Activated CD4-positive, alpha-beta memory T cell treated with anti-CD3 and anti-CD28 coated beads, Interleukin-2, amount 10 ng/mL, durations not matched to agents 7 days and 5 days (primary cell): Measurements from ENCODE around the gene NPC1L1. TPM values are rescaled to one million over a fixed set of nuclear protein-coding genes. Genes with fewer than 3 reads are reported as not detected.
A peak's percentile ranks its signal among the peaks of the same experiment; 100 is the strongest.

Experiments used
- CTCF ChIA-PET: fragments of 350-600 bp; sonication (Branson Sonifier 250); formaldehyde crosslinking; loops from one replicate; lab custom pipeline; 2021; ENCODE audit warnings: antibody characterized with exemption, inconsistent platforms; lab: Charles Lee
- POLR2A ChIA-PET: fragments of 350-600 bp; sonication (Branson Sonifier 250); formaldehyde crosslinking; loops from one replicate; lab custom pipeline; 2021; ENCODE audit warnings: antibody characterized with exemption; lab: Charles Lee
- DNase-seq: peaks from one replicate; pipeline ENCODE4 v3.0.0-alpha.2; 2020
- H3K27ac Mint-ChIP-seq: one replicate; pipeline ENCODE4 v1.8.0; 2021; ENCODE audit warnings: mild to moderate bottlenecking, mixed read lengths
- H3K27me3 Mint-ChIP-seq: one replicate; pipeline ENCODE4 v1.8.0; 2021; ENCODE audit warnings: mixed read lengths
- H3K36me3 Mint-ChIP-seq: one replicate; pipeline ENCODE4 v1.8.0; 2021; ENCODE audit warnings: low read depth, mixed read lengths
- H3K4me1 Mint-ChIP-seq: one replicate; pipeline ENCODE4 v1.8.0; 2021; ENCODE audit warnings: mixed read lengths
- H3K4me3 Mint-ChIP-seq: one replicate; pipeline ENCODE4 v1.8.0; 2021; ENCODE audit warnings: mild to moderate bottlenecking, mixed read lengths
- H3K9me3 Mint-ChIP-seq: one replicate; pipeline ENCODE4 v1.8.0; 2021; ENCODE audit warnings: mixed read lengths
- total RNA-seq, 2 experiments: library from RNA; stranded (reverse); gene quantifications; one replicate each; pipeline ENCODE4 v1.2.3, GENCODE V29; 2021

The NPC1L1 gene
- total RNA-seq, 2 experiments from 2014 or later = not detected

- H3K4me3 Mint-ChIP-seq = peak overlapping the region; percentile 81
- H3K9me3 Mint-ChIP-seq = peaks cover 3% of the 10 kb centered on the region
- peak overlapping the region; percentile 85 for H3K27ac Mint-ChIP-seq
- no peaks in the 10 kb centered on the region for H3K27me3 Mint-ChIP-seq
- POLR2A ChIA-PET = interaction anchor here (0.8 to 3.8 kb wide), 15 partner anchors 9 to 1280 kb away, joined by 3 to 38 read pairs (median 6); partner anchors contain the start of genes DBNL, DDX56, H2AZ2 and TBRG4
- H3K36me3 Mint-ChIP-seq = peaks cover 38% of the 10 kb centered on the region
- H3K4me1 Mint-ChIP-seq = peaks cover 53% of the 10 kb centered on the region
- CTCF ChIA-PET = interaction anchor here (0.8 to 2.9 kb wide), 5 partner anchors 9 to 359 kb away, joined by 3 to 15 read pairs (median 4); partner anchors contain the start of gene H2AZ2
- no peak for DNase-seq
Measured at GRCh38 chr7:44488955-44489354, 52.2 kb downstream of the NPC1L1 start.

DNA sequence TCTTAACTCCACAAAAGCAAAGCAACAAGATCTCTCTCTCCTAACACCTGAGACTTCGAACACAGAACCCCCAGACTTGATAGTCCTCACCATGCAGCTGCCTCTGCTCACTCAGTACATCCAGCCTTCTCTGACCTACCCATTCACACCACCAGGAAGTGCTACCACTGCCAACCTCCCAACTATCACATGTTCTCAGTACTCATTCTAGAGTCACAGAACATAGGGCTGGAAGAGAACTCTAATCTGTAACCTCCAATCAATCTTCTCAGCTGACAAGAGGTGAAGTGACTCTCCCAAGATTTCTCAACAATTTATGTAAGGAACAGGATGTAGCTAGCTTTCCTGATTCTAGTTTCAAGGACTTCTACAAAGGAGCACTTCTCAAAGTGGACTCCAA, 54.4 kb downstream of the NPC1L1 start:
- H3K4me3 Mint-ChIP-seq = no peak overlapping the region
- POLR2A ChIA-PET = no interaction called here
- CTCF ChIA-PET = interaction anchor here (2.0 kb wide), 1 partner anchor 48 kb away, joined by 5 read pairs; no protein-coding TSS in a partner anchor
- peaks cover 60% of the 10 kb centered on the region for H3K36me3 Mint-ChIP-seq
- no peaks in the 10 kb centered on the region for H3K27me3 Mint-ChIP-seq
- H3K27ac Mint-ChIP-seq = peak overlapping the region; percentile 5
- H3K4me1 Mint-ChIP-seq = peaks cover 62% of the 10 kb centered on the region
- no peak for DNase-seq
- H3K9me3 Mint-ChIP-seq = peaks cover 9% of the 10 kb centered on the region

DNA sequence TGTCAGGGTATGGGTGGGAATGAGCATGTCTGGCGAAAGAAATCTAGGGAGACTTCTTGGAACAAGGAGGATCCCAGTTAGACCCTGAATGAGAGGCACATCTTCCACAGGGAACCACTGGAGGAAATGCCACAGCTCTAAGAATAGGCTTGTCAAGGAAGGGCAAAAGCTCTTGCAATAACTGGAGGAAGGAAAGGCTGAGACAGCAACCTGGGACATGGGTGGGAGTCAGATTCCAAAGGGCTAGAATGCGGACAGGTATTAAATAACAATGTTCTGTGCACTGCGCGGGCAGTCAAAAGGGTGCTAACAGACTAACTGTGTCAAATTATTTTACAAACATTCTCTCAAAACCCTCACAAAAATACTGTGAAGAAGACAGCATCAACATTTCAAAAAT, 55.1 kb downstream of the NPC1L1 start:
- no peak for DNase-seq
- H3K27ac Mint-ChIP-seq = no peak overlapping the region
- H3K4me3 Mint-ChIP-seq = no peak overlapping the region
- H3K36me3 Mint-ChIP-seq = peaks cover 67% of the 10 kb centered on the region
- H3K9me3 Mint-ChIP-seq = peaks cover 9% of the 10 kb centered on the region
- CTCF ChIA-PET = interaction anchor here (2.0 kb wide), 1 partner anchor 49 kb away, joined by 5 read pairs; no protein-coding TSS in a partner anchor
- no peaks in the 10 kb centered on the region for H3K27me3 Mint-ChIP-seq
- peaks cover 58% of the 10 kb centered on the region for H3K4me1 Mint-ChIP-seq
- POLR2A ChIA-PET = no interaction called here

DNA sequence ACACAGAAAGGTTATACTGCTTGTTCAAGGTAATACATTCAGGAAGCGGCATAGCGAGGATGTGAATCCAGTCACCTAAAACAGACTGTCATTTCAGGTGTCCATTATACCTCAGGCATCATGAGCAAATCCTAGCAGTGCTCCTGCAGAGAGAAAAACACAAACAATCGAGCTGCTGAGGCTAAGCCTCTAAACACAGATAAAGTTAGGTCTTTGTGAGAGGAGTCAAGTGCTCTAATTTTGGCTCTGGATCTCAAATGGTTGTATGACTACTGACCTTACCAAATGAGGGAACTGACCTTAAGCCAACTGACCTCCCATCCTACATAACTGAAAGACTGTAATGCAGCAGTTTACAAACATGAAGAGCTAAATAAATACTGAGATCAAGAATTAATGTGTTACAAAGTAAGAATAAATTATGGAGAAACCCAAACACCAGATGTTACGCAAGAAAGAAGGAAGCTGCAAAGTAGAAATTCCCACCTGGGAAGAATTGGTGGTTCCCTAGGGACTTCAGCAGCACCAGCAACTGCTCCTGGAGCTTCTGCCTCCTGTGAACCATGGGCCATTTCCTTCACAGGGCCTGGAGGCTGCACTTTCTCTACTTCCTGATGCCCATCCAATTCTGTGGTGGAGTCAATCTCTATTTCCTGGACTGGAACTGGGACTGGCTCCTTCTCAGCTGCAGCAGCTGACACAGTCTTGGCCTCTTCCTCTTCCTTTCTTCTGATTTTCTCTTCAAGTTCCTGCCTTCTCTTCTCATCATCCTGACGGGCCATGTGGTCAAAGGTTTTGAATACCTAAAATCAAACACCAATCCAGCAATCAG, 56.4 kb downstream of the NPC1L1 start:
- peaks cover 60% of the 10 kb centered on the region for H3K4me1 Mint-ChIP-seq
- peaks cover 77% of the 10 kb centered on the region for H3K36me3 Mint-ChIP-seq
- ChIA-PET POLR2A (no interaction called here), CTCF (interaction anchor here (1.7 kb wide), 1 partner anchor 244 kb away, joined by 4 read pairs; no protein-coding TSS in a partner anchor)
- H3K27me3 Mint-ChIP-seq = no peaks in the 10 kb centered on the region
- H3K4me3 Mint-ChIP-seq = no peak overlapping the region
- DNase-seq = no peak
- peaks cover 9% of the 10 kb centered on the region for H3K9me3 Mint-ChIP-seq
- no peak overlapping the region for H3K27ac Mint-ChIP-seq

- CTCF ChIA-PET = no interaction called here
- H3K4me1 Mint-ChIP-seq = peaks cover 50% of the 10 kb centered on the region
Measured at GRCh38 chr7:44482502-44483485, 58.3 kb downstream of the NPC1L1 start.

DNA sequence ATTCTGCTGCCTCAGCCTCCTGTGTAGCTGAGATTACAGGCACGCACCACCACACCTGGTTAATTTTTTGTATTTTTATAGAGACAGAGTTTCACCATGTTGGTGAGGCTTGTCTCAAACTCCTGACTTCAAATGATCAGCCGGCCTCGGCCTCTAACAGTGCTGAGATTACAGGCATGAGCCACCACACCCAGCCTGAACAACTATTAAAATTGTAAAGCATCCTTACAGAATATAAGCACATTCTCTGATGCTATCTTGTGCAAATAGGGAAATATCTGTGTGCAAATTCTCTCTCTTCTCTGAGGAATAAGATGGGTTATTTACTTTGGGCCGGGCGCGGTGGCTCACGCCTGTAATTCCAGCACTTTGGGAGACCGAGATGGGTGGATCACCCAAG, 63.2 kb downstream of the NPC1L1 start:
- Mint-ChIP-seq H3K27me3 (no peaks in the 10 kb centered on the region), H3K4me1 (peaks cover 27% of the 10 kb centered on the region), H3K4me3 (no peak overlapping the region), H3K36me3 (peaks cover 81% of the 10 kb centered on the region), H3K27ac (no peak overlapping the region), H3K9me3 (peaks cover 4% of the 10 kb centered on the region)
- POLR2A ChIA-PET = interaction anchor here (1.8 kb wide), 1 partner anchor 12 kb away, joined by 4 read pairs; the partner anchor contains the start of gene NUDCD3
- CTCF ChIA-PET = interaction anchor here (0.6 to 1.8 kb wide), 9 partner anchors 11 to 552 kb away, joined by 3 to 15 read pairs (median 4); partner anchors contain the start of gene NUDCD3
- no peak for DNase-seq

More at GRCh38 chr7:44482502-44483485, 58.3 kb downstream of the NPC1L1 start:
- H3K4me3 Mint-ChIP-seq = no peak overlapping the region
- peaks cover 84% of the 10 kb centered on the region for H3K36me3 Mint-ChIP-seq
- no peak for DNase-seq
- H3K27ac Mint-ChIP-seq = no peak overlapping the region
- no peaks in the 10 kb centered on the region for H3K27me3 Mint-ChIP-seq
- peaks cover 13% of the 10 kb centered on the region for H3K9me3 Mint-ChIP-seq
- POLR2A ChIA-PET = interaction anchor here (1.2 kb wide), 1 partner anchor 8 kb away, joined by 4 read pairs; no protein-coding TSS in a partner anchor

- Mint-ChIP-seq H3K9me3 (peaks cover 4% of the 10 kb centered on the region), H3K36me3 (peaks cover 79% of the 10 kb centered on the region), H3K4me3 (no peak overlapping the region), H3K27ac (peak overlapping the region; percentile 19), H3K4me1 (peaks cover 24% of the 10 kb centered on the region), H3K27me3 (no peaks in the 10 kb centered on the region)
- peak; percentile 75 for DNase-seq
- ChIA-PET POLR2A (interaction anchor here (1.8 kb wide), 1 partner anchor 13 kb away, joined by 4 read pairs; the partner anchor contains the start of gene NUDCD3), CTCF (interaction anchor here (0.6 to 1.8 kb wide), 10 partner anchors 10 to 552 kb away, joined by 3 to 15 read pairs (median 4); partner anchors contain the start of genes H2AZ2 and NUDCD3)
Measured at GRCh38 chr7:44477063-44477830, 63.9 kb downstream of the NPC1L1 start.

DNA sequence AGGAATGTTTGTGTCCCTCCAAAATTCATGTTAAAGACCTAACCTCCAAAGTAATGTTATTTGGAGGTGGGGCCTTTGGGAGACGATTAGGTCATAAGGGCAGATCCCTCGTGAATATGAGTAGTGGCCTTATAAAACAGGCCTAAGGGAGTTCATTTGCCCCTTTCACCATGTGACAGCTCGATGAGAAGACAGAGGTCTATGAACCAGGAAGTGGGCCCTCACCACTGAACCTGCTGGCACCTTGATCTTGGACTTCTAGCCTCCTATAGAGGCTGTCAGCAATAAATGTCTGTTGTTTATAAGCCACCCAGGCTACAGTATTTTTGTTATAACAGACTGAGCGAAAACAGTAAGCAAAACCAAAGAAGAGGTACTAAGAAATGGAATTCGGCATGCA, 64.8 kb downstream of the NPC1L1 start:
- CTCF ChIA-PET = interaction anchor here (1.3 to 1.8 kb wide), 3 partner anchors 14 to 236 kb away, joined by 4 to 7 read pairs (median 6); no protein-coding TSS in a partner anchor
- H3K9me3 Mint-ChIP-seq = peaks cover 4% of the 10 kb centered on the region
- POLR2A ChIA-PET = interaction anchor here (0.8 kb wide), 2 partner anchors 13 to 14 kb away, joined by 3 read pairs; no protein-coding TSS in a partner anchor
- H3K4me3 Mint-ChIP-seq = no peak overlapping the region
- DNase-seq = no peak
- H3K4me1 Mint-ChIP-seq = peaks cover 26% of the 10 kb centered on the region
- H3K27ac Mint-ChIP-seq = no peak overlapping the region
- peaks cover 77% of the 10 kb centered on the region for H3K36me3 Mint-ChIP-seq
- H3K27me3 Mint-ChIP-seq = no peaks in the 10 kb centered on the region

GRCh38 chr7:44473295-44473694, 67.8 kb downstream of the NPC1L1 start:
- no peaks in the 10 kb centered on the region for H3K9me3 Mint-ChIP-seq
- peaks cover 22% of the 10 kb centered on the region for H3K4me1 Mint-ChIP-seq
- H3K4me3 Mint-ChIP-seq = no peak overlapping the region
- H3K27me3 Mint-ChIP-seq = no peaks in the 10 kb centered on the region
- H3K27ac Mint-ChIP-seq = no peak overlapping the region
- ChIA-PET POLR2A (no interaction called here), CTCF (interaction anchor here (1.2 to 1.3 kb wide), 2 partner anchors 13 to 17 kb away, joined by 3 read pairs; no protein-coding TSS in a partner anchor)
- peaks cover 70% of the 10 kb centered on the region for H3K36me3 Mint-ChIP-seq
- no peak for DNase-seq

DNA sequence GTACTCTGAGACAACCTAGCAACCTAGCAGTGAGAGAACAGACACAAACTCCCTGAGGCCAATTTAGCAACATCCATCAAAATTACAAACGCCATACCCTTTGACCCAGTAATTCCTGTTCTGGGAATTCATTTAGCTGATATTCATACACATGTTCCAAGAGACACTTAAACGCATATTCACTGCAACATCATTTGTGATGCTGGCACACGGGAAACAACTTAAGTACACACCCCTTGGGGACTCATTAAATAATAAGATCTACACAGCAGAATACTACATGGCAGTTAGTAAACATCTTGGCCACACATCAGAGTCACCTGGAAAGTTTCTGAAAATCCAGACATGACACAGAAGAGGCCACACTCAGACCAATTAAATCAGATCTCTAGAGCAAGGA, 68.3 kb downstream of the NPC1L1 start:
- no peaks in the 10 kb centered on the region for H3K9me3 Mint-ChIP-seq
- peaks cover 70% of the 10 kb centered on the region for H3K36me3 Mint-ChIP-seq
- DNase-seq = no peak
- no peaks in the 10 kb centered on the region for H3K27me3 Mint-ChIP-seq
- no peak overlapping the region for H3K27ac Mint-ChIP-seq
- no peak overlapping the region for H3K4me3 Mint-ChIP-seq
- CTCF ChIA-PET = no interaction called here
- H3K4me1 Mint-ChIP-seq = peaks cover 19% of the 10 kb centered on the region
- POLR2A ChIA-PET = no interaction called here

GRCh38 chr7:44471850-44472249, 69.3 kb downstream of the NPC1L1 start:
- Mint-ChIP-seq H3K9me3 (no peaks in the 10 kb centered on the region), H3K27me3 (no peaks in the 10 kb centered on the region), H3K27ac (no peak overlapping the region), H3K36me3 (peaks cover 72% of the 10 kb centered on the region), H3K4me3 (no peak overlapping the region), H3K4me1 (peaks cover 20% of the 10 kb centered on the region)
- ChIA-PET POLR2A (no interaction called here), CTCF (no interaction called here)
- DNase-seq = no peak
